ENCODE measurements around the gene P2RY12. TPM values are rescaled to one million over a fixed set of nuclear protein-coding genes. Genes with fewer than 3 reads are reported as not detected.
"Not testable (repeated sequence)": the region's sequence is repeated elsewhere in the genome, so short reads cannot be mapped to it uniquely, and the experiment has no call there.

Gene P2RY12
- total and polyA plus RNA-seq, 7 donors = 0.13 to 1.1 (median 0.36) TPM; not detected in 1

- 97% methylated on average over 3 of the region's 3 CpGs for WGBS, 3 donors
- no peak overlapping the region for H3K4me3 ChIP-seq
- H3K27me3 ChIP-seq (ENCODE audit: insufficient read depth in 3 of 3, low read length in 2 of 3) = no peaks in the 10 kb centered on the region
- no peaks in the 10 kb centered on the region for H3K36me3 ChIP-seq (ENCODE audit: insufficient read depth in 1 of 2, low read depth in 1 of 2)
- DNase-seq = no peak
- intact Hi-C loops (cut with DNase I) = no loop called here
- ATAC-seq = no peak
- no peaks in the 10 kb centered on the region for H3K9me3 ChIP-seq
- no peaks in the 10 kb centered on the region for H3K4me1 ChIP-seq
- H3K27ac ChIP-seq = no peak overlapping the region
- no peak for TF ChIP-seq CTCF (IDR thresholded peaks at IDR 0.05)
These were observed 11.3 kb upstream of the P2RY12 start for GRCh38 chr3:151395806-151396205.

- TF ChIP-seq CTCF (IDR thresholded peaks at IDR 0.05) = no peak
- Histone ChIP-seq H3K4me3 (no peak overlapping the region), H3K27me3 (ENCODE audit: insufficient read depth in 3 of 3, low read length in 2 of 3) (no peaks in the 10 kb centered on the region), H3K27ac (no peak overlapping the region), H3K36me3 (ENCODE audit: insufficient read depth in 1 of 2, low read depth in 1 of 2) (no peaks in the 10 kb centered on the region), H3K9me3 (no peaks in the 10 kb centered on the region), H3K4me1 (no peaks in the 10 kb centered on the region)
- ATAC-seq = no peak
- intact Hi-C loops (cut with DNase I) = no loop called here
- DNase-seq = no peak
- 72 to 83% (median 80%) methylated on average over 8 of the region's 8 CpGs for WGBS, 3 donors
These were observed 10.1 kb upstream of the P2RY12 start for GRCh38 chr3:151394611-151395010.

DNA sequence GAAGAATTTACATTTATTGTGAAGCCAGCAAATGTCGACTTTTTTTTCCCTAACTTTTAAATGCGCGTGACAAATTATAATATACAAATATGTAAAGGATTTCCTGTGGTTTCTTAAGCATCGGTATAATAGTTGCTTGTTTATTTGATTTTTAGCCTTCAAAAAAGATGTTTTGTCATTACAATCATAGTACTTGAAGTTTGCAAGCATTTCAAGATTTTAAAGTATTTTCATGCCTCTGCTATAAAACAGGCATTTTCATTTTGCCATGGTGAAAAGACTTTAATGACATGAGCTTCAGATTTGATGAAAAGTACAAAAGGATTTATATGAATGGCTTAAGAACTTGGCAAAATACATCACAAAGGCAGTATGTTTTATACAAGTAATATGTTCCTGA is 9.4 kb upstream of the P2RY12 start:
- ATAC-seq (no peak), DNase-seq (no peak)
- no peak for TF ChIP-seq CTCF (IDR thresholded peaks at IDR 0.05)
- WGBS, 3 donors = 50 to 53% (median 52%) methylated on average over 4 of the region's 4 CpGs
- H3K36me3 ChIP-seq (ENCODE audit: insufficient read depth in 1 of 2, low read depth in 1 of 2) = no peaks in the 10 kb centered on the region
- no peaks in the 10 kb centered on the region for H3K27me3 ChIP-seq (ENCODE audit: insufficient read depth in 3 of 3, low read length in 2 of 3)
- H3K4me3 ChIP-seq = no peak overlapping the region
- intact Hi-C loops (cut with DNase I) = no loop called here
- no peaks in the 10 kb centered on the region for H3K4me1 ChIP-seq
- H3K9me3 ChIP-seq = no peaks in the 10 kb centered on the region
- H3K27ac ChIP-seq = no peak overlapping the region

DNA sequence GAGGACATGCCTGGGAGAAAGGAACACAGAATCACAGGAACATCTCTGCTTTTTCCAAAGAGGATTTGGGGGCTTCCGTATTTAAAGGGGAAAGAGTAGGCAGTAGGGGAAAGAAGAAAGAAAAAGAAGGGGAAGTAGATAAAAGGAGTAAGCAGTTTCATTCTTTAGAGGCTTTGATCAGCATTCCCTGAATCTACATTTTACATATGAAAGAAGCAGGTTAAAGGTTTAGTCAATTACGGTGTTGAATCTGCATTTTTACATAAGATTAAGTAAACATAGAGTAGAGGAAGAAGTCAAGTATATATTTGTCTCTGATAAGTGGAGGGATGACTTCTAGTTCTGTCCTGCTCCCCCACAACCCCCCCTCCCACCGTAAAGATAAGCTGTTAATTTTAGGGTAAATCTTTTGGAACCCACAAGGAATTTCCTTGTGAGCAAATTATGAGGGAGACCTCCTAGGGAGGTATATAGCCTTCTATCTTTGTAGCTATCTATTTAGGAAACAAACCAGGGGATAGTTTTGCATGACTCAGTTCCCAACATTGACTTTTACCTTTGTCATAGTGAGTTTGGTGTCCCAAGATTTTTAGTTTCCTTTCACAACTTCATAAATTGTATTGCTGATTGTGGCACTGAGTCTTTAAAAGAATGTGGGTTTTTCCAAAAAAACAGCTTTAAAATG is 8.7 kb upstream of the P2RY12 start:
- Histone ChIP-seq H3K4me1 (no peaks in the 10 kb centered on the region), H3K9me3 (no peaks in the 10 kb centered on the region), H3K27me3 (ENCODE audit: insufficient read depth in 3 of 3, low read length in 2 of 3) (no peaks in the 10 kb centered on the region), H3K36me3 (ENCODE audit: insufficient read depth in 1 of 2, low read depth in 1 of 2) (no peaks in the 10 kb centered on the region), H3K27ac (no peak overlapping the region), H3K4me3 (no peak overlapping the region)
- ATAC-seq (no peak), DNase-seq (no peak)
- intact Hi-C loops (cut with DNase I) = no loop called here
- WGBS, 3 donors = 49 to 57% (median 54%) methylated on average over 3 of the region's 3 CpGs
- no peak for TF ChIP-seq CTCF (IDR thresholded peaks at IDR 0.05)

DNA sequence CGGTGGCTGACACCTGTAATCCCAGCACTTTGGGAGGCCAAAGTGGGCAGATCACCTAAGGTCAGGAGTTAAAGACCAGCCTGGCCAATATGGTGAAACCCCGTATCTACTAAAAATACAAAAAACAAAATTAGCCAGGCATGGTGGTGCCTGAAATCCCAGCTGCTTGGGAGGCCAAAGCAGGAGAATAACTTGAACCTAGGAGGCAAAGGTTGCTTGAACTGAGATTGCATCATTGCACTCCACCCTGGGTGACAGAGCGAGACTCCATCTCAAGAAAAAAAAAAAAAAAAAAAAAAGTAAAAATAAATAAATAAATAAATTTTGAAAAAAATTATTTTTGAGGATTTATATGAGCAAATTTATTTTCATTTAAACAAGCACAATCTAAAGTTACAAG is 7.6 kb upstream of the P2RY12 start:
- 90 to 94% (median 91%) methylated on average over 3 of the region's 3 CpGs for WGBS, 3 donors
- DNase-seq; H3K4me1 ChIP-seq; ATAC-seq; H3K27ac ChIP-seq; H3K36me3 ChIP-seq (ENCODE audit: insufficient read depth in 1 of 2, low read depth in 1 of 2); H3K4me3 ChIP-seq; H3K27me3 ChIP-seq (ENCODE audit: insufficient read depth in 3 of 3, low read length in 2 of 3); H3K9me3 ChIP-seq: not testable (repeated sequence)
- intact Hi-C loops (cut with DNase I) = loop anchor here in 1 of 2 donors (1.0 kb wide), 1 partner anchor 8 kb away; the partner anchor contains the start of gene P2RY12
